Measurements from ENCODE around the gene ZCCHC14. TPM values are rescaled to one million over a fixed set of nuclear protein-coding genes. Genes with fewer than 3 reads are reported as not detected.

ZCCHC14 gene
- total and polyA plus RNA-seq, 2 of the 13 experiments (the other 11 are each of a cell fraction or from before 2014, with no cell fraction given) = 12.4 to 12.5 TPM

DNA sequence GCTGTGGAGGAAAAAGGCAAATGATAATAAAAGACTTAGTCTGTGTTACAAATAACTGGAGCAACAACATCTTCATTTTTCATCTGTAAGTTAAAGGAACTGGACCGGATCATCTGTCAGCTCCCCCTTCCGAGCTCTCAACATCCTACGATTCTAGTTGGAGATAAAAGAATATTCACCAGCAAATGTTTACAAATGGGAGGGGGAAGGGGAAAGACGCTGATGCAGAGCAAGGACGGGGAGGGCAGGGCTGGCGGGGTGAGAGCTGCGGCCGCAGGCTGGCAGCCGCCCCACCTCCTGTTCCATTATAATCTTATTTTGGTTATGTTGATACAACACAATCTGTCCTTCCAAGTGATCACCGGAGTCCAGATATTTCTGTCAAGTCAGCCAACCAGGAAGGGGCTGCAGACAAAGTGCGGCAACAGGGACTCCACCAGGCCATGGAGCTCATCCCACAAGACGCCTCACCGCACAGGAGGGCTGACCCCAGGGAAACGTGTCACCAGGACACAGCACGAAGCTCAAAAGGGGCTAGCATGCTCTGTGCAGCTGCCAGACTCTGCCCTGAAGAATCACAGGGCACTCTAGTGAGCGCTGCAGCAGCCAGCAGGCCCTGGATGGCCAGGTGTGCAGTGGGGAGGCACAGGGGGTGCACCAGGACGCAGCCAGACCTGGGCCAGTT, 128.9 kb downstream of the ZCCHC14 start (continued):
- TF ChIP-seq ZNF10 (CRISPR knock-in tag; IDR thresholded peaks at IDR 0.05; ENCODE audit: borderline replicate concordance, low read depth) (no peak), RFX1 (IDR thresholded peaks at IDR 0.05) (no peak), ZNF460 (CRISPR knock-in tag; IDR thresholded peaks at IDR 0.05; ENCODE audit: borderline replicate concordance) (no peak), POLR2G (IDR thresholded peaks at IDR 0.05; ENCODE audit: low read depth, low read length) (0 out of 2 replicates have a peak, but pooled peaks have one; percentile 31), POLR2AphosphoS5 (IDR thresholded peaks at IDR 0.05; ENCODE audit: low read depth, low read length) (no peak), ZNF235 (CRISPR knock-in tag; IDR thresholded peaks at IDR 0.05; ENCODE audit: borderline replicate concordance) (no peak), ZNF768 (CRISPR knock-in tag; IDR thresholded peaks at IDR 0.05) (peak; percentile 13; the same call in 1 of the 2 replicates), NCOA5 (CRISPR knock-in tag; IDR thresholded peaks at IDR 0.05) (no peak), MIER3 (CRISPR knock-in tag; IDR thresholded peaks at IDR 0.05; ENCODE audit: borderline replicate concordance) (no peak), U2AF2 (IDR thresholded peaks at IDR 0.05; ENCODE audit: low read depth, low read length) (no peak), ZFX (CRISPR knock-in tag; IDR thresholded peaks at IDR 0.05; ENCODE audit: low read depth) (no peak), ZBTB38 (CRISPR knock-in tag; IDR thresholded peaks at IDR 0.05) (peak; percentile 43; the same call in 1 of the 2 replicates), ESRRA (CRISPR knock-in tag; IDR thresholded peaks at IDR 0.05; ENCODE audit: low read depth) (no peak), ZNF749 (CRISPR knock-in tag; IDR thresholded peaks at IDR 0.05; ENCODE audit: borderline replicate concordance) (no peak), NFKB2 (CRISPR knock-in tag; IDR thresholded peaks at IDR 0.05; ENCODE audit: borderline replicate concordance) (peak; percentile 38; the same call in 1 of the 2 replicates), THYN1 (CRISPR knock-in tag; IDR thresholded peaks at IDR 0.05; ENCODE audit: borderline replicate concordance, low read depth) (no peak), KLF13 (CRISPR knock-in tag; IDR thresholded peaks at IDR 0.05) (no peak), STAT5B (CRISPR knock-in tag; IDR thresholded peaks at IDR 0.05) (no peak)
- TF ChIP-seq, protein P1, sequence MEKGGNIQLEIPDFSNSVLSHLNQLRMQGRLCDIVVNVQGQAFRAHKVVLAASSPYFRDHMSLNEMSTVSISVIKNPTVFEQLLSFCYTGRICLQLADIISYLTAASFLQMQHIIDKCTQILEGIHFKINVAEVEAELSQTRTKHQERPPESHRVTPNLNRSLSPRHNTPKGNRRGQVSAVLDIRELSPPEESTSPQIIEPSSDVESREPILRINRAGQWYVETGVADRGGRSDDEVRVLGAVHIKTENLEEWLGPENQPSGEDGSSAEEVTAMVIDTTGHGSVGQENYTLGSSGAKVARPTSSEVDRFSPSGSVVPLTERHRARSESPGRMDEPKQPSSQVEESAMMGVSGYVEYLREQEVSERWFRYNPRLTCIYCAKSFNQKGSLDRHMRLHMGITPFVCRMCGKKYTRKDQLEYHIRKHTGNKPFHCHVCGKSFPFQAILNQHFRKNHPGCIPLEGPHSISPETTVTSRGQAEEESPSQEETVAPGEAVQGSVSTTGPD (CRISPR knock-in tag; IDR thresholded peaks at IDR 0.05) = no peak
- TF ChIP-seq, protein P2, sequence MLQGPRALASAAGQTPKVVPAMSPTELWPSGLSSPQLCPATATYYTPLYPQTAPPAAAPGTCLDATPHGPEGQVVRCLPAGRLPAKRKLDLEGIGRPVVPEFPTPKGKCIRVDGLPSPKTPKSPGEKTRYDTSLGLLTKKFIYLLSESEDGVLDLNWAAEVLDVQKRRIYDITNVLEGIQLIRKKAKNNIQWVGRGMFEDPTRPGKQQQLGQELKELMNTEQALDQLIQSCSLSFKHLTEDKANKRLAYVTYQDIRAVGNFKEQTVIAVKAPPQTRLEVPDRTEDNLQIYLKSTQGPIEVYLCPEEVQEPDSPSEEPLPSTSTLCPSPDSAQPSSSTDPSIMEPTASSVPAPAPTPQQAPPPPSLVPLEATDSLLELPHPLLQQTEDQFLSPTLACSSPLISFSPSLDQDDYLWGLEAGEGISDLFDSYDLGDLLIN (CRISPR knock-in tag; IDR thresholded peaks at IDR 0.05; ENCODE audit: borderline replicate concordance) = no peak
- TF ChIP-seq, protein P3, sequence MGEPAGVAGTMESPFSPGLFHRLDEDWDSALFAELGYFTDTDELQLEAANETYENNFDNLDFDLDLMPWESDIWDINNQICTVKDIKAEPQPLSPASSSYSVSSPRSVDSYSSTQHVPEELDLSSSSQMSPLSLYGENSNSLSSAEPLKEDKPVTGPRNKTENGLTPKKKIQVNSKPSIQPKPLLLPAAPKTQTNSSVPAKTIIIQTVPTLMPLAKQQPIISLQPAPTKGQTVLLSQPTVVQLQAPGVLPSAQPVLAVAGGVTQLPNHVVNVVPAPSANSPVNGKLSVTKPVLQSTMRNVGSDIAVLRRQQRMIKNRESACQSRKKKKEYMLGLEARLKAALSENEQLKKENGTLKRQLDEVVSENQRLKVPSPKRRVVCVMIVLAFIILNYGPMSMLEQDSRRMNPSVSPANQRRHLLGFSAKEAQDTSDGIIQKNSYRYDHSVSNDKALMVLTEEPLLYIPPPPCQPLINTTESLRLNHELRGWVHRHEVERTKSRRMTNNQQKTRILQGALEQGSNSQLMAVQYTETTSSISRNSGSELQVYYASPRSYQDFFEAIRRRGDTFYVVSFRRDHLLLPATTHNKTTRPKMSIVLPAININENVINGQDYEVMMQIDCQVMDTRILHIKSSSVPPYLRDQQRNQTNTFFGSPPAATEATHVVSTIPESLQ (CRISPR knock-in tag; conservative IDR thresholded peaks at IDR 0.05) = no peak
- TF ChIP-seq, protein P4, sequence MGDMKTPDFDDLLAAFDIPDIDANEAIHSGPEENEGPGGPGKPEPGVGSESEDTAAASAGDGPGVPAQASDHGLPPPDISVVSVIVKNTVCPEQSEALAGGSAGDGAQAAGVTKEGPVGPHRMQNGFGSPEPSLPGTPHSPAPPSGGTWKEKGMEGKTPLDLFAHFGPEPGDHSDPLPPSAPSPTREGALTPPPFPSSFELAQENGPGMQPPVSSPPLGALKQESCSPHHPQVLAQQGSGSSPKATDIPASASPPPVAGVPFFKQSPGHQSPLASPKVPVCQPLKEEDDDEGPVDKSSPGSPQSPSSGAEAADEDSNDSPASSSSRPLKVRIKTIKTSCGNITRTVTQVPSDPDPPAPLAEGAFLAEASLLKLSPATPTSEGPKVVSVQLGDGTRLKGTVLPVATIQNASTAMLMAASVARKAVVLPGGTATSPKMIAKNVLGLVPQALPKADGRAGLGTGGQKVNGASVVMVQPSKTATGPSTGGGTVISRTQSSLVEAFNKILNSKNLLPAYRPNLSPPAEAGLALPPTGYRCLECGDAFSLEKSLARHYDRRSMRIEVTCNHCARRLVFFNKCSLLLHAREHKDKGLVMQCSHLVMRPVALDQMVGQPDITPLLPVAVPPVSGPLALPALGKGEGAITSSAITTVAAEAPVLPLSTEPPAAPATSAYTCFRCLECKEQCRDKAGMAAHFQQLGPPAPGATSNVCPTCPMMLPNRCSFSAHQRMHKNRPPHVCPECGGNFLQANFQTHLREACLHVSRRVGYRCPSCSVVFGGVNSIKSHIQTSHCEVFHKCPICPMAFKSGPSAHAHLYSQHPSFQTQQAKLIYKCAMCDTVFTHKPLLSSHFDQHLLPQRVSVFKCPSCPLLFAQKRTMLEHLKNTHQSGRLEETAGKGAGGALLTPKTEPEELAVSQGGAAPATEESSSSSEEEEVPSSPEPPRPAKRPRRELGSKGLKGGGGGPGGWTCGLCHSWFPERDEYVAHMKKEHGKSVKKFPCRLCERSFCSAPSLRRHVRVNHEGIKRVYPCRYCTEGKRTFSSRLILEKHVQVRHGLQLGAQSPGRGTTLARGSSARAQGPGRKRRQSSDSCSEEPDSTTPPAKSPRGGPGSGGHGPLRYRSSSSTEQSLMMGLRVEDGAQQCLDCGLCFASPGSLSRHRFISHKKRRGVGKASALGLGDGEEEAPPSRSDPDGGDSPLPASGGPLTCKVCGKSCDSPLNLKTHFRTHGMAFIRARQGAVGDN (CRISPR knock-in tag; IDR thresholded peaks at IDR 0.05) = peak; percentile 41

All from HepG2 (cell line).